AG09319 (cell line): ENCODE measurements around the gene HYAL1.

ENCODE experiments used
- DNase-seq: peaks from one replicate; pipeline ENCODE4 v3.0.0-alpha.2; 2010; ENCODE audit warnings: low read depth; ENCODE audit errors: extremely low read depth
- CTCF ChIP-seq: IDR thresholded peaks from 2 replicates; pipeline ENCODE4 v1.5.1; 2011; ENCODE audit warnings: low read depth, mild to moderate bottlenecking, inconsistent platforms, low read length, moderate library complexity

The HYAL1 gene

GRCh38 chr3:50300681-50301254, 2.6 kb downstream of the HYAL1 start:
- DNase-seq, result no peak
- TF ChIP-seq CTCF, result no peak

GRCh38 chr3:50299929-50300680, 3.3 kb downstream of the HYAL1 start:
- no peak for DNase-seq
- TF ChIP-seq CTCF, result no peak

- no peak for DNase-seq
- TF ChIP-seq CTCF, result no peak
These were observed 3.8 kb downstream of the HYAL1 start for GRCh38 chr3:50299638-50299928.

- peak; percentile 99 for DNase-seq
- TF ChIP-seq CTCF, result peak; percentile 17
These were observed 4.3 kb downstream of the HYAL1 start, which contains the start of the genes HYAL3 and NAA80 for GRCh38 chr3:50298836-50299637. TSS of gene HYAL3 (minus strand) at chr3:50299405. CDS start at chr3:50295602, 3,803 bp downstream. TSS of gene NAA80 (minus strand) at chr3:50299405. CDS start at chr3:50297463, 1,942 bp downstream.

GRCh38 chr3:50297896-50298725, 5.3 kb downstream of the HYAL1 start:
- DNase-seq, result no peak
- no peak for TF ChIP-seq CTCF

GRCh38 chr3:50297384-50297775, 6.0 kb downstream of the HYAL1 start:
- no peak for DNase-seq
- TF ChIP-seq CTCF, result no peak
